Effector CD8-positive, alpha-beta T cell (primary cell): Measurements from ENCODE around the gene DBNDD2.
A peak's percentile ranks its signal among the peaks of the same experiment; 100 is the strongest.

Source experiments
- DNase-seq: peaks from one replicate; lab custom pipeline; 2025; lab: John Stamatoyannopoulos, UW
- total RNA-seq, 4 experiments: gene quantifications; one replicate each; lab custom pipeline; 2026; lab: John Stamatoyannopoulos, UW

DBNDD2 gene
- 0.44 to 1.5 (median 1.0) reads per million in 4 experiments for total RNA-seq

GRCh38 chr20:45407783-45408645 lies at the start of gene DBNDD2:
TSS of gene DBNDD2 (plus strand) at chr20:45408289. CDS start at chr20:45408468, 179 bp downstream.
- DNase-seq = peak; percentile 13

- DNase-seq = no peak
Observed at GRCh38 chr20:45359069-45359405, 49.1 kb upstream of the DBNDD2 start.

- no peak for DNase-seq
Observed at GRCh38 chr20:45359406-45360148, 48.5 kb upstream of the DBNDD2 start.

DNA sequence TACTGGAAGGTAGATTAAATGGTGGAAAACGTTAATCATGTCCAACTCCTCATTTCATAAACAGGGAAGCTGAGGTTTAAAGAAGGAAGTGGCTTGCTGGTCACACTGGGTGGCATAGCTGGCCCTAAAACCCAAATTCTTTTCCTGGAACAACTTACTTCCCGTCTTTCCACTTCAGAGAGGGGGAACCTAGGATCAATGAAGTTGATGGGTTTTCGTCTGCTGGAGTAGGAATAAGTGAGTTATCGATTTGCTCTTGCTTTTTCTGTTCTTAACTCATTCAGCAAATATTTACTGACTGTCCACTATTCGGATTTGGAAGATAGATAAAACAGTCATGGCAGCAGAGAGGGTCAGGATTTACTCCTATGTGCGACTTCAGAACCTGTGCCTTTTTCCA lies 46.3 kb upstream of the DBNDD2 start:
- no peak for DNase-seq

DNA sequence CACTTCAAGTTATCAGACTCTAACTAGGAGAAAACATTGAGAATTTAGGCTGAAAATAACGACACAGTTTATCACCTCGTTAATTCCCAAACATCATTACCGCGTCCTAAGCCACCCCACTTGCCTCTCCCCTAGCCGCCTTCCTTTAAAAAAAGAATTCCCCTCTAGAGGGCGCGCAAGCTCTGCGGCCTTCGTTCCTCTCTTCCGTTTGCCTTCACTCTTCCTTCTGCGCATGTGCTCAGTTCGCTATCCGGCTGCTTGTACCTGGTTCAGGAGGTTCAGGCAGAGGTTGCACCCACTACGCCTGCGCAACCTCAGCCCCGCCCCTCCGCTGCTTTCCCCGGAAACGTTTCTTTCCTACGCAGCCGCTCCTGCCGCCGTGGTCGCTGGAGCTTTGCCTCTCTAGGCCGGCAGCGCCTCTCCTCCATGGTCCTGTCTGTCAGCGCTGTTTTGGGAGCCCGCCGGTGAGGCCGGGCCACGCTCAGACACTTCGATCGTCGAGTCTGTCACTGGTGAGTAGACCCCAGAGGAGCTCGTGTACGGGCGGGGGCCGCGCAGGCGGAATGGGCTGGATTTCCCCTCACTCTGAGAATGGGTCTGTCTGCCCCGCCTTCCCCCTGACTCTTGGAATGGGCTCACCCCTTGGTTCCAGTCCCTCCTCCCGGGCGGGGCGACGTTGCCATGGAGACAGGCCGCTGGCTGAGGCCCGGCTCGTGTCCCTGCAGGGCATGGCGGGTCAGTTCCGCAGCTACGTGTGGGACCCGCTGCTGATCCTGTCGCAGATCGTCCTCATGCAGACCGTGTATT lies 45.1 kb upstream of the DBNDD2 start, which contains the start of gene SYS1:
Gene SYS1 (plus strand): TSS at position 353 of the 807 bp plus-strand sequence. CDS start 376 bp downstream, at position 729.
- peak; percentile 97 for DNase-seq

GRCh38 chr20:45363611-45364492 lies 44.2 kb upstream of the DBNDD2 start:
- no peak for DNase-seq

GRCh38 chr20:45365444-45365970 lies 42.6 kb upstream of the DBNDD2 start:
- no peak for DNase-seq

- DNase-seq = no peak
Observed at GRCh38 chr20:45366192-45366591, 41.9 kb upstream of the DBNDD2 start.

DNA sequence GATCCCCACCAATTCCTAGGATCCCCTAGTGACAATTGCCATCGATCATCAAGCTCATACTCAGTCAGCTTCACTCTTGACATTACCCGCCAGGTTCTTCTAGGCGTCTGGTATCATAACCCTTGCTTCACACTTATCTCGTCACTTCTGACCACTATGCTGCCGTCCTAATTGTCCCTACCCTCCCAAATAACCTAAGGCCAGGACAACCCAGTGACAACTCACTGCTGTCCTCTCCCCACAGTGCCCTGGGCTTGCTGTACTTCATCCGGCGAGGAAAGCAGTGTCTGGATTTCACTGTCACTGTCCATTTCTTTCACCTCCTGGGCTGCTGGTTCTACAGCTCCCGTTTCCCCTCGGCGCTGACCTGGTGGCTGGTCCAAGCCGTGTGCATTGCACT lies 41.5 kb upstream of the DBNDD2 start:
- no peak for DNase-seq

DNA sequence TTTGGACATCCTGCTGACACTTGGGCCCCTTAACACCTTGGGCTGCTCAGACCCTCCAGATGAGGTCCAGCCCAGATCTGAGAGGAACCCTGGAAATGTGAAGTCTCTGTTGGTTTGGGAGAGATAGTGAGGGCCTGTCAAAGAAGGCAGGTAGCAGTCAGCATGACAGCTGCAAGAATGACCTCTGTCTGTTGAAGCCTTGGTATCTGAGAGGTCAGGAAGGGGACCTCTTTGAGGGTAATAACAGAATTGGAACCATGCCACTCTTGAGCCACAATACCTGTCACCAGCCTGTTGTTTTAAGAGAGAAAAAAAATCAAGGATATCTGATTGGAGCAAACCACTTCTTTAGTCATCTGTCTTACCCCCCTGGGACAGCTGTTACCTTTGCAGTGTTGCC lies 41.0 kb upstream of the DBNDD2 start:
- no peak for DNase-seq

- DNase-seq = no peak
Observed at GRCh38 chr20:45368221-45368980, 39.7 kb upstream of the DBNDD2 start.

DNA sequence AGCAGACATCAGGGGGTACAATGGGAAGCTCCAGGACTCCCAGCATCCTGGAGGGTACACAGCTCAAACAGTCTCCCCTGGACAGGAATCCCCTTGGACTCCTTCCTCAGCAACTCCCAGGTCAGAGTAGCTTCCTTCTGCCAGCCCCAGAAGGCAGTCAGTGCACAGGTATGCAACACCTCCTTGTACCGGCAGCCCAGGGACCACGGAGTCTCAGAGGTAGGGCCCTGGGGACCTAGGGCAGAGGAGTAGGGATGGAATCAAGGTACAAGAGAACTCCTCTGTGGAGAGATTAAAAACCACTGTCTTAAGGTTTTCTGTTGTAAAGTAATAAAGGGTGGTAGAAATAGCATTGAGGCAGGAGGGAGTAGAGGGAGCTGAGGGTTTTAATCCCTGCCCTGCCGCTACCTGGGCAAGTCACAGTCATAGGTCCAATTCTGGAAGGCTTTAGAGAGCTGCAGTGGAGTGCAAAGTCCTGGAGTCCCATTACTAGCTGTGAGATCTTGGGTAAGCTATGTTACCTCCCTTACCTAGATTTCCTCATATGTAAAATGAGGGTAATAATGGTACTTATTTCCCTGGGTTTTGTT lies 37.4 kb upstream of the DBNDD2 start:
- DNase-seq = no peak

GRCh38 chr20:45372241-45372640 lies 35.8 kb upstream of the DBNDD2 start:
- no peak for DNase-seq

DNA sequence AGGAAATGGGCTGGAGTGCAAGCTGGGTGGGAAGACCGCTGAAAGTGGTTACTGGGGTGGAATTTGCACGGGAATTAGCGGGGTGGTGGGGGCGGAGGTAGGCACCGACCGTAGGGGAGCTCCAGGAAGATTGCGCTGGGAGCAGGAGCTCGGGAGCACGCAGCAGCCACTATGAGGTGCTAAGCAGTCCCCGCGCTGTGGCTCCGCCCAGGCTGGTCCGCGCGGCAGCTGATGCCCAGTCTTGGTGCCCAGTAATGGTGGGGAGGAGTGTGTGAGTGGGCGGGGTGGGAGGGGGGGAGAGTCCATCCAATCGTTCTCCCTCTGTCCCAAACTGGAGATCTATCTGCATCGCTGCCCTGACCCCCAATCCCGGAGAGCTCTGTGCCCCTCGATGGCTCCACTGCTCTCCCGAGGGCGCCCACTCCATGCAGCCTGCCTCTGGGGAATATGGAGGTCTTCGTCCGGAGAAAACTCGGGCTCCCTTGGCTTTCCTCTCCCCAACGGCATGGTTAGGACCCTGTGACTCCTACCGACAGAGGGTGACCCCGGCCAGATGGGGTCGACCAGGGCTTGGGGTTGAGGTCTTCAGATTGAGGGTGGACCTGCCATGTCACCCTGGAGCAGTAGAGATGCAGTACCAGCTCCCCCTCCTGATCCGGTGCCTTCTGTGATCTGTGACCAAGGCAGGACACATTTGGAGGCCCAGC lies 35.3 kb upstream of the DBNDD2 start:
- no peak for DNase-seq

GRCh38 chr20:45373353-45374100 lies 34.6 kb upstream of the DBNDD2 start:
- DNase-seq = peak; percentile 84

DNA sequence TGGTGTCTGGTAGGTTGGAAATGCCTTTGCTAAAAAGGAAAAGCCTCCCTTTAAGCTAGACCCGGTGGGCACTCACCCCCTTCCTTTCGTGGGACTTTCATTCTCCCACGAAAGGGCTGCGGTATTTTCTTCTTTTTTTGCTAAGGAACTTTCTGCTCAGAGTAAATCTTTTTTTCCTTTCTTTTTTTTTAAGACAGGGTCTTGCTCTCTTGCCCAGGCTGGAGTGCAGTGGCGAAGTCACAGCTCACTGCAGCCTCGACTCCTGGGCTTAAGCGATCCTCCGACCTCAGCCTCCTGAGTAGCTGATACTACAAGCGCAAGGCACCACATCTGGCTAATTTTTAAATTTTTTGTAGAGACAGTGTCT lies 34.0 kb upstream of the DBNDD2 start:
- DNase-seq = no peak

GRCh38 chr20:45374966-45375365 lies 33.1 kb upstream of the DBNDD2 start:
- no peak for DNase-seq

GRCh38 chr20:45377269-45377668 lies 30.8 kb upstream of the DBNDD2 start:
- no peak for DNase-seq
